Stimulated activated CD4-positive, alpha-beta T cell treated with anti-CD3 and anti-CD28 coated beads, Interleukin-12 subunit alpha, Interleukin-12 subunit beta, amount 100 ng/mL, for 4 hours (primary cell): Measurements from ENCODE around the gene NEB.

Source experiments
- DNase-seq: peaks from one replicate; pipeline ENCODE4 v3.0.0-alpha.2; 2020

Gene NEB

GRCh38 chr2:151465771-151466170 lies 268.5 kb downstream of the NEB start:
- DNase-seq, result no peak

- no peak for DNase-seq
Measured at GRCh38 chr2:151459358-151459757, 274.9 kb downstream of the NEB start.

DNA sequence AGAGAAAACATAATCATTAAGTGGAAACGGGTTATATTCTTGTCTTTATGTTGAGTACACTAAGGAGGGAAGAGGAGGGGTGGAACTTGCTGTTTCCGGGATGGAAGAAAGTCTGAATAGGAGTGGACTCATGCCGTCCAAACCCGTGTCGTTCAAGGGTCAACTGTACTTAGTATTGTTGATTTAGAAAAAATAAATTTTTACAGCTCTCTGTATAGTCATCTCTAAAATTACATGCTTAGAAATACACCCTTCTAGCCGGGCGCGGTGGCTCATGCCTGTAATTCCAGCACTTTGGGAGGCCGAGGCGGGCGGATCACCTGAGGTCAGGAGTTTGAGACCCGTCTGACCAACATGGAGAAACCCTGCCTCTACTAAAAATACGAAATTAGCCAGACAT lies 295.1 kb downstream of the NEB start:
- DNase-seq, result no peak

DNA sequence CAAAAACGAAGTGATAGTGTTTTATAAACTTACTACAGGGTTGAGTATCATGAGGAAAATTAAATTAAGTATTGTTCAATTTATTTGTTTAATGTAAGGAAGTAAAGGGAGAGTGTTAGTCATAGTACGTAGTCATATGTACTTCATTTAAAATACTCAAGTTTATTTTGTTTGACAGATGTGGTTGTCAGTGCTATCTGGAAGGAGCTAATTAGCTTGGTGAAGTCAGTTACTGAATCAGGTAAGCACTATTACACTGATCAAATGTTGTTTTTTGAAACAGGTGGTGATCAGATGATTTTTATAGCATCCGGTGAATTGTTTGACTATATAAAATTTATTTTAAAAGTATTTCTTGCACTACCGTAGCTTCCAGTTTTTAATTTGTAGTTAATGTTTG lies 295.8 kb downstream of the NEB start:
- no peak for DNase-seq

- DNase-seq, result no peak
Measured at GRCh38 chr2:151437630-151438029, 296.6 kb downstream of the NEB start.
